ENCODE data around the gene PCDHAC1.

PCDHAC1 gene

GRCh38 chr5:140964356-140964755 lies 38.3 kb downstream of the PCDHAC1 start:
- Histone ChIP-seq H3K4me1 (ENCODE audit: insufficient read depth, low read length) (no peaks in the 10 kb centered on the region), H3K79me2 (ENCODE audit: insufficient read depth, low read length) (no peaks in the 10 kb centered on the region), H3K36me3 (ENCODE audit: insufficient read depth, low read length) (no peaks in the 10 kb centered on the region), H4K20me1 (ENCODE audit: insufficient read depth, low read length) (no peaks in the 10 kb centered on the region), H3K9me3 (ENCODE audit: insufficient read depth, low read length, severe bottlenecking) (no peaks in the 10 kb centered on the region), H3K4me2 (ENCODE audit: insufficient read depth, low read length) (no peak overlapping the region), H3K9ac (ENCODE audit: low read depth, low read length) (no peak overlapping the region), H3K4me3 (ENCODE audit: low read depth in 1 of 2, low read length in 2 of 2) (no peak overlapping the region), H2AFZ (ENCODE audit: low read depth, low read length) (no peak overlapping the region), H3K27me3 (ENCODE audit: insufficient read depth, low read length, poor library complexity) (no peaks in the 10 kb centered on the region), H3K27ac (ENCODE audit: low read length) (no peak overlapping the region)
- ATAC-seq (ENCODE audit: insufficient read depth, low read depth) = no peak
- TF ChIP-seq EZH2 (IDR thresholded peaks at IDR 0.05; ENCODE audit: borderline replicate concordance, low read depth, low read length, severe bottlenecking) = no peak
- no peak for TF ChIP-seq CTCF (IDR thresholded peaks at IDR 0.05; ENCODE audit: borderline replicate concordance, extremely low read depth, low read length, poor library complexity, severe bottlenecking)
- DNase-seq = no peak

GRCh38 chr5:140965905-140966292 lies 39.8 kb downstream of the PCDHAC1 start:
- H3K4me1 ChIP-seq (ENCODE audit: insufficient read depth, low read length) = no peaks in the 10 kb centered on the region
- no peaks in the 10 kb centered on the region for H3K9me3 ChIP-seq (ENCODE audit: insufficient read depth, low read length, severe bottlenecking)
- no peaks in the 10 kb centered on the region for H3K27me3 ChIP-seq (ENCODE audit: insufficient read depth, low read length, poor library complexity)
- H3K9ac ChIP-seq (ENCODE audit: low read depth, low read length) = no peak overlapping the region
- no peak for DNase-seq
- H3K79me2 ChIP-seq (ENCODE audit: insufficient read depth, low read length) = no peaks in the 10 kb centered on the region
- H3K4me3 ChIP-seq (ENCODE audit: low read depth in 1 of 2, low read length in 2 of 2) = no peak overlapping the region
- H2AFZ ChIP-seq (ENCODE audit: low read depth, low read length) = no peak overlapping the region
- TF ChIP-seq EZH2 (IDR thresholded peaks at IDR 0.05; ENCODE audit: borderline replicate concordance, low read depth, low read length, severe bottlenecking) = no peak
- TF ChIP-seq CTCF (IDR thresholded peaks at IDR 0.05; ENCODE audit: borderline replicate concordance, extremely low read depth, low read length, poor library complexity, severe bottlenecking) = no peak
- no peak overlapping the region for H3K27ac ChIP-seq (ENCODE audit: low read length)
- H4K20me1 ChIP-seq (ENCODE audit: insufficient read depth, low read length) = no peaks in the 10 kb centered on the region
- ATAC-seq (ENCODE audit: insufficient read depth, low read depth) = no peak
- H3K4me2 ChIP-seq (ENCODE audit: insufficient read depth, low read length) = no peak overlapping the region
- H3K36me3 ChIP-seq (ENCODE audit: insufficient read depth, low read length) = no peaks in the 10 kb centered on the region

GRCh38 chr5:140966293-140967225 lies 40.5 kb downstream of the PCDHAC1 start, which contains the start of gene PCDHAC2:
Gene PCDHAC2 (plus strand): TSS chr5:140966476. CDS start chr5:140966767, 291 bp downstream.
- no peaks in the 10 kb centered on the region for H3K9me3 ChIP-seq (ENCODE audit: insufficient read depth, low read length, severe bottlenecking)
- TF ChIP-seq EZH2 (IDR thresholded peaks at IDR 0.05; ENCODE audit: borderline replicate concordance, low read depth, low read length, severe bottlenecking) = no peak
- no peak for TF ChIP-seq CTCF (IDR thresholded peaks at IDR 0.05; ENCODE audit: borderline replicate concordance, extremely low read depth, low read length, poor library complexity, severe bottlenecking)
- no peak within 1 kb of the TSS for H3K4me3 ChIP-seq (ENCODE audit: low read depth in 1 of 2, low read length in 2 of 2)
- H4K20me1 ChIP-seq (ENCODE audit: insufficient read depth, low read length) = no peaks in the 10 kb centered on the region
- H3K9ac ChIP-seq (ENCODE audit: low read depth, low read length) = no peak within 1 kb of the TSS
- H2AFZ ChIP-seq (ENCODE audit: low read depth, low read length) = no peak within 1 kb of the TSS
- H3K27me3 ChIP-seq (ENCODE audit: insufficient read depth, low read length, poor library complexity) = no peaks in the 10 kb centered on the region
- H3K79me2 ChIP-seq (ENCODE audit: insufficient read depth, low read length) = no peaks in the 10 kb centered on the region
- no peak within 1 kb of the TSS for H3K27ac ChIP-seq (ENCODE audit: low read length)
- H3K36me3 ChIP-seq (ENCODE audit: insufficient read depth, low read length) = no peaks in the 10 kb centered on the region
- no peak within 1 kb of the TSS for H3K4me2 ChIP-seq (ENCODE audit: insufficient read depth, low read length)
- ATAC-seq (ENCODE audit: insufficient read depth, low read depth) (no peak), DNase-seq (no peak)
- no peaks in the 10 kb centered on the region for H3K4me1 ChIP-seq (ENCODE audit: insufficient read depth, low read length)
